GM12875 (cell line): ENCODE measurements around the gene PCBP4.
A peak's percentile ranks its signal among the peaks of the same experiment; 100 is the strongest.

Source experiments
- H3K4me3 ChIP-seq: one replicate; pipeline ENCODE4 v1.5.1; 2011; ENCODE audit warnings: low read depth, low read length, control low read depth
- CTCF ChIP-seq: IDR thresholded peaks from 2 replicates; pipeline ENCODE4 v1.5.1; 2011; ENCODE audit warnings: low read depth, mild to moderate bottlenecking, control low read depth, inconsistent platforms, low read length, moderate library complexity, borderline replicate concordance; ENCODE audit not compliant: insufficient read depth

Gene PCBP4

DNA sequence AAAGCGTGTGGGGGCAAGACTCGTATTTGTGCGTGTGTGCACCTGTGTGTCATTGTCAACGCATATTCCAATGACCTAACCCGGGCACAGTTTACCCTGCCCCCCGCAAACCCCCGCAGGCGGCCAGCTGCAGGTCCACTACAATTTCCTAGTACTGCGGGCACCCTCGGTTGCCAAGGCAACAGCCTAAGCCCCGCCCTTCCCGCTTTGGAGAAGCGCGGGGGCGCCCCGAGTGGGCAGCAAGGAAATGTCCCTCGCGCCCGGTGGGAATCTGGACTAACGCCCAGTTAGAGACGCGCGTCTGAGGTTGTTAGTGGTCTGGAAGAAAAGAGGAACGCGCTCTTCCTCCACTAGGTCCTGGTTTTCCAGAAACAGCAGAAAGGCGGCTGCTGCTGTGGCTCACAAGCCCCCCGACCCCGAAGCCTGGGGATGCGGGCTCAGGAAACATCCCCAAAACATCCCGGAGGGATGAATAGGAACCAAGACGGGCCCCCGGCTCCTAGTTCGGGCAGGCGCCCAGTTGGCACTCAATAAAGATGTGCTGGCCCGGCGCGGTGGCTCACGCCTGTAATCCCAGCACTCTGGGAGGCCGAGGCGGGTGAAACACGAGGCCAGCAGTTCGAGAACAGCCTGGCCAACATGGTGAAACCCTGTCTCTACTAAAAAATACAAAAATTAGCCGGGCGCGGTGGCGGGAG is 8.7 kb upstream of the PCBP4 start:
- H3K4me3 ChIP-seq = peak overlapping the region; percentile 94
- TF ChIP-seq CTCF = no peak

- TF ChIP-seq CTCF = no peak
- H3K4me3 ChIP-seq = peak within 1 kb of the TSS; percentile 94
Observed at GRCh38 chr3:51974963-51975851, 8.0 kb upstream of the PCBP4 start, which contains the start of gene ABHD14A. TSS of gene ABHD14A (plus strand) at chr3:51975064. CDS start at chr3:51975136, 72 bp downstream.

DNA sequence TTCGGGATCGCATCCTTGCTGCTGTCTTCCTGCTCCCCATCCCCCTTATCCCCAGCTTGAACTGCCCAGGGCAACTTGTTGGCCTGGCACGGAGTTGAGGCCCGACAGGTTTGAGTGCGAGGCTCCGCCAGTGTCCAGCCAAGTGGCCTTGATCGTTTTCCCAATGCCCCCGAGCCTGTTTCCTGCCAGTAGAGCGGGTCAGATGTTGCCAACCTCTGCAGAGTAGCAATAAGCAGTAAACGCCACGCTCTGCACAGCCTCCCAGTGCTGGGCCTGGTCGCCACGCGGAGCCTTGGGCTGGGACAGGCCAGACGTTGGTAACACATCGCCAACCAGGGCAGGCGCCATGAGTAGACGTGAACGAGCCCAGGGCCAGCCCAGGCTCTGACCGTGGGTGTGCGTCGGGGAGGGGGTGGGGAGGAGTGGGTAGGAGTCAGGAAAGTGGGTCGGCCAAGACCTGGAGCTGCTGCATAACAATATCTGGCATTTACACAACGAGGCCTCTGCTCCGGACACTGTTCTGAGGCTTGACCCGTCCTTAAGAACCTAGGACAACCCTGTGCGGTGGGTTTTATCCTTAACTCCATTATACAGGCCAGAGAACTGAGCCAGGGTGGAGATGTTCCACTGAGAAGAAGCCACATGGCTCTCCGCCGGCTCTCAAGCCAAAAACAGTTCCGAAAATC is 7.2 kb upstream of the PCBP4 start:
- TF ChIP-seq CTCF = no peak
- H3K4me3 ChIP-seq = peak overlapping the region; percentile 94

- no peak overlapping the region for H3K4me3 ChIP-seq
- no peak for TF ChIP-seq CTCF
Observed at GRCh38 chr3:51971350-51971749, 4.1 kb upstream of the PCBP4 start.

DNA sequence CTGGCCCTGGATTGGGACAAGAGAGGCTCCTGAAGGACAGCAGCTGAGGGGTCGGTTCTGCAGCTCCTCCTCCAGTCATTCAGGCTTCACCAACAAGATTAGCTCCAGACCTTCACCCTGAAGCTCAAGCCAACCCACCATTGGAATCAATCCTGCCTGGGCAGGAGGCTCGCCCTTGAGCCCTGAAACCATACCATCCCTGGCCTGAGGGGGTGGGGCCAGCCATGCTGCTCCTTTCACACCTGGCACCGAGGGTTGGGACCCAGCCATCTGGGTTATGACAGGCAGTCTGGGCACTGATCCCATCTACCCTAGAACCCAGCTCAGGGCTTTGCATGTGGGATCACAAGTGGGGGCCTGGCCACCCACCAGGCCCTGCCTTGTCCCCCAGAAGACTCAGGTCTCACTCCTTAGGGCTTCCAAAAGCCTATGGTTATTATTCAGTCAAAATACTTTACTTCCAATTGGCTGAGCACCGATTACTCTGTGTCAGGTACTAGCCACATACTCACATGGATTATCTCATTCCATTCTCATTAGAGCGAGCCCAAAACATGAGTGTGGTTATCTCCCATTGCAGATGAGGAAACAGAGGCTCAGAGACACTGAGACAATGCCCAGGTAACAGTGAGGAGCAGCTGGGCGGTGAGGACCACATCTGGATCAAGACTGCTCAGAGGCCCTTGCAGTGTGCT is 3.5 kb upstream of the PCBP4 start:
- no peak for TF ChIP-seq CTCF
- H3K4me3 ChIP-seq = no peak overlapping the region

GRCh38 chr3:51969841-51970240 is 2.6 kb upstream of the PCBP4 start:
- no peak overlapping the region for H3K4me3 ChIP-seq
- TF ChIP-seq CTCF = no peak
